GM18867 (cell line): ENCODE measurements around the gene S100A12.
"Not testable (repeated sequence)": the region's sequence is repeated elsewhere in the genome, so short reads cannot be mapped to it uniquely, and the experiment has no call there.

Experiments
- ATAC-seq: cut with Tn5 transposase; IDR thresholded peaks from one replicate; pipeline ENCODE4 v1.9.1; 2021; ENCODE audit warnings: mild to moderate bottlenecking, moderate library complexity; ENCODE audit not compliant: unreplicated experiment

Gene S100A12

DNA sequence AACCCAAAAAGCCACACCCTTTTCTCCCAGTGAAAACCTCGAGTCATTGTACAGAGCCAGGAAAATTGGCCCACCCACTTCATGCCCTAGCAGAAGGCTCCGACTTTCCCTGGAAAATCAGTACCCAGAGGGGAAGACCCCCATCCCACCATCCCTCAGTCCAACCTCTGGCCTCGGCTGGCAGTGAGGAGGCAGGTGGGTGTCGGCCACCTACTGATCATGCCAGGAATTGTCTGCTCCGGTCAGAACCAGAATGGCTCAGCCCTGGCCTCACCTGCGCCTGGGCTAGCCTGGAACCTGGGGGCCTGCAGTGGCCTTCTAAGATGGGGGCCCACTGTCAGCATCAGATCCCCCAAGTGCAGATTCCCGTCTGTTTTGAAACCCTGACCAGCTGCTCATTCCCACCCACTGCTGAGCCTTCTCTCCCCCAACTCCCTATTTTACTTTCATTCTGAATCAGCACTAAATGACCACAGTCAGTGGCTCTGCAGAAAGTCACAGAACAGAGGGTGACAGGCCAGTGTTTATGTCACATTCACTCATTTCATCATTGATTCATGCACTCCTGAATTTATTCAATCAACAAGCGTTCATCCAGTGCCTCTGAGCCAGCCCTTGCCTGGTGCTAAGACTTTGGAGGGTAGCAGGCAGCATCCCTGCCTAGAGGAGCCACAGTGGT, 20.8 kb downstream of the S100A12 start:
- ATAC-seq: no peak

DNA sequence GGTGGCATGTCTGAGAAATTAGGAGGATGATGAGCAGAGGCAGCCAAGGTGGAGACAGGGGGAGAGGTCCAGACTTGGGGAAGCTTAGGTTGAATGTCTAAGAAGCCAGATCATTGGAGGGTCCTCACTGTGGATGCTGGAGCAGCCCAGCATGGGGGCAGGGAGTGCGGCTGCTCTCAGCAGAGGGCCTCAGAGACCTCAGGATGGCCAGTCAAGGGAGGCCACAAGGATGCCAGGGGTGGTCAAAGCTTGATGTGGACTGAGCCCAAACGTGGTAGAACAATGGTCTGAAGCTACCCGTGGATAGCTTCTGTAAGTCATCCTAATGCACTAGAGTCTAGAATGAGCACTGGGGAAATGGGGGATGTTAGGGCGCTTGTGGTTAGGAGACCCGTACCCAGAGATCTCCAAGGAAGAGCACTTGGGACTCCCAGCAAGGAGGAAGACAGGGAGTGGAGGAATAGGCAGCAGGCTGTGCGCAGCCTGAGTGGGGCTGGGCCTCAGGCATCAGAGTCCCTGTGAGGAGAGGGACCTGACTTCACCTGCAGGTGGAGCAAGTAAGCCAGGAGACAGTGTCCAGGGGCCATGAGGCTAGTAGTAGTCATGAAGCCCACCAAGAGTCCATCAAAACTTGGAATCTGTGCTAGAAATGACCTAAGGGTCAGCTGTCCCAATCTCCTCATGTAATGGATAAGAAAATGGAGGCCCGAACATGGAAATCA, 22.0 kb downstream of the S100A12 start:
- no peak for ATAC-seq

GRCh38 chr1:153352523-153352922, 22.9 kb downstream of the S100A12 start:
- ATAC-seq: no peak

DNA sequence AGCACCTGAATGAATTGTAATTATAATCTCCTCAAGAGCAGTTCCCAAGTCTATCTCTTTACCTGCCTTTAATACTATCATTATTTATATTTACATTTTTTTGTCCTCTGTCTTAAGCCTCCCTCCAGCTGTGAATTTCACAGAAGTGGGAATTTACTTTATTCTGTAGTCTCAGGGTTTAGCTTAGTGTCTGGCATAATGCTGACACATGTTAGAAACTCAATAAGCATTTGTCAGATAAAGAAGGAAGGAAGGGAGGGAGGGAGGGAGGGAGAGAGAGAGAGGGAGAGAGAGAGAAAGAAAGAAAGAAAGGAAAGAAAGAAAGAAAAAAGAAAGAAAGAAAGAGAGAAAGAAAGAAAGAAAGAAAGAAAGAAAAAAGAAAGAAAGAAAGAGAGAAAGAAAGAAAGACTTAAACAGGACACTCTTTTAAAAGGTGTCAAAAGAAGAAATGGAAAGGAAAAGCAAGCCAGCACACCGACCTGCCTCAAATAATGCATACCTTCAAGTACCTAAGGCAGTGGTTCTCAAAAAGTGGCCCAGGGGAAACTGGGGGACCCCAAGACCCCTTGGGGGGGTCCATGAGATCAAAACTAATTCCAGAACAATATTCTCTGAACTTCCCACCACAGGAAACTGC, 25.0 kb downstream of the S100A12 start:
- no peak for ATAC-seq

DNA sequence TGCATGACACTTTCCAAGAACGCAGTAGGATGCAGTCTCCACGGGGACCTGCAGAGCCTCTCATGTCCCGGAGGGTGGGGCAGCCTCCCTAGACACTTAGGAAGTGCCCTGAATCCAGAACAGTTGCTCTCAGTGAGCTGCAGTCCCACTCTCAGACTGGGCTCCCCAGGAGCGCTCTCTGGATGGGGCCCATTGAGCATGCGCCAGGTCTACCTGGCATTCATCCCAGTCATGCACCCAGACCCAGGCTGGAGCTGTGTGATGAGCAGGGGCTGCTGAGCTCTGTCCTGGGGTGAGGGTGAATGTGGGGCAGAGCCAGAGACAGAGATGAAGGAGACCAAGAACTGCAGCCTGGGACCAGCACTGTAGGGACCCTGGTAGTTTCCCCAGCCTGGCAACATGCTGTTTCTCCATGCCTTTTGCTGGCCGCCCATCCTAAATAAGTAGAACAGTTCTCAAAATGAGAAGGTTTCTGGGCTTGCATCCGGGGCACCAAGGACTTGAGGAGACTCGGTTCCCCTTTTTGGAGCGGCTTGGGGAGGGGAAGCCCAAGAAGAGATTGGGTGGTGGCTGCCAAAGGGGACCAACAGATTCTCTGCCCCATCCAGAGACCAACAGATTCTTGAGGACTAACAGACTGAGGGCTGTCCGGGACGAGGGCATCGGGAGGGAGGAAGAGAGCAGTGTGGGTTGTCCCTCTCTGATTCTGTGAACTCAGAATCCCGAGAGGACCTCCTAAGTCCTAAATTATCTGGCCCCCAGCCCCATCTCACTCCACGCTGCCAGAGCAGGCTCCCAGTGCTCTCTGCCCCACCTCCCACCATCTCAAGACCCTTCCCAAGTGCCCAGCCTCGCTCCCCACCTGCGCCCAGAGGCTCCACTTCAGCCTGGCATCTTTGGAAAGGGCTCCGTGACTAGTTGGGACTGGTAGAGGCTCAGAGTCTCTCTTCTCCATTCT, 25.8 kb downstream of the S100A12 start:
- ATAC-seq: no peak

GRCh38 chr1:153348511-153349362, 26.7 kb downstream of the S100A12 start, which contains the start of gene PGLYRP4:
PGLYRP4 (minus strand) TSS chr1:153348841; CDS start chr1:153347932, 909 bp downstream.
- ATAC-seq: no peak

- ATAC-seq: no peak
Observed at GRCh38 chr1:153347856-153348255, 27.6 kb downstream of the S100A12 start.

DNA sequence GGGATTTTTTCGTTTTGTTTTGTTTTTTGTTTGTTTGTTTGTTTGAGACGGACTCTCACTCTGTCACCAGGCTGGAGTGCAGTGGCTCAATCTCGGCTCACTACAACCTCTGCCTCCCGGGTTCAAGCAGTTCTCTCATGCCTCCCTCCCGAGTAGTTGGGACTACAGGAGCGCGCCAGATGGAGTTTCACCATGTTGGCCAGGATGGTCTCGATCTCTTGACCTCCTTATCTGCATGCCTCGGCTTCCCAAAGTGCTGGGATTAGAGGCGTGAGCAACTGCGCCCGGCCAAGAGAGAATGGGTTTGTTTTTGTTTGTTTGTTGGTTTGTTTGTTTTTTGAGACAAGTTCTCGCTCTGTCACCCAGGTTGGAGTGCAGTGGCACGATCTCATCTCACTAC, 28.4 kb downstream of the S100A12 start:
- ATAC-seq: not testable (repeated sequence)

DNA sequence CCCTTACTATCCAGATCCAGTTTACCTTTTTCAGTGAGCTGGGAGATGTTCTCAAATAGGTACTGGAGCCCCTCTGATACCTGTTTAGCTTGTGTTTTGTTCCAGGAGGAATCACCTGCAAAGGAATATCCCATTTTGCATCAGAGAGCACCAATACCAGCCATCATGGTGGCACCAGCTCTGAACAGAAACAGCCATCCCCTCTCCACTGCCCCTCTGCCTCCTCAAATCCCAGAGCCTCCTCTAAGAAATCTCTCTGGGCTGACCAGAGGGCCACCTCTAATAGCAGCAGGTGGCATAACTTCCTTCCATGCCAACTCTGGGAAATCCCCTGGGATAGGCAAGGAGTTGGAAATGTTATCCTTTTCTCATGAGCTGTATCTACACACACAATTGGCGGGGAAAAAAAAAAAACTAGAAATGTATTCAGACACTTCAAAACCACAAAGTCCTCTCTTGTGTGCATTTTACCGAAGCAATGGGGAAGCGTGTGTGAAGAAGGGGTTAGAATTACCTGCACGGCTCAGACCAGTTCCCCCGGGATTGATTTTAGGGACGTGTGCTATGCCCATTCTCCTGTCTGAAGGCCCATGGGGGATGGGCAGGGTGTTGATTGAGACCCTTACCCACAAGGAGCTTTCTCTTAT, 29.2 kb downstream of the S100A12 start:
- ATAC-seq: no peak

DNA sequence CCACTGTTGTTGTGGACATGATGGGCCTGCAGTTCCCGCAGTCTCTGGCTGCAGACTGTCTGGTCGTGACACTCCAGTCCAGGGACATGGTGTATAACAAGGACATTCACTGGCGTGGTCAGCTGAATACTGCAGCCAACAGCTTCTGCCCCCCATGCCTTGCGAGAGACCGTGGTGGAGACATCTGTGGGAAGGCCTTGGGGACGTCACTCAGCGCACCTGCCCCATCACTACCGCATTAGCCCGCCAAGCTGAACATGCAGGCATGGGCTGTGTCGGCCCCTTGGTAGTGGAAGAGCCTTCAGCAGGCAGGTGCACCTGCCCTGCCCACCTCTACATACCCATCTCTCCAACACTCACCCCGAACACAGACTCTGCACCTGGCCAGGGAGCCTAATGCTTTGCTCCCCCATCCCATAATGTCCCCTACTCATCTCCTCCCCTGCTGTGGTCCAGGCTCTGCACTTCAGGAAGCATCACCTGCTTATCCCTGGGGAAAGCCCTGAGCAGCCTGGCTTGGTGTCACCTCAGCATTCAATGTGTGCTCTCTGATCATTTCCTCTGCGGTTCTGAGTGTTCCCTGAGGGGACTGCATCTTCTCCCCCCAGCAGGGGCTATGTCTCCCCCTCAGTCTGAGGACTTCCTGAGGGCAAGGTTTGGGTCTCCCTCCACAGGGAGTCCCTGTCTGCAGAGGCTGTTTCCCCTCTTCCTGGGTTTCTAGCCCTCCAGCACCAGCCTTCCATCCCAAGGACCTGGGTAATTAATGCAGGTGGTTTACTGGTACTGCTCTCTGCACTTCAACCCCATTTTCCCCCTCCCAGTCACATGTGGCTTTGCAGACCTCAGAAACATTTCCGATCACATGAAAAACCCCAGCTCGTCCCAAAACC, 30.0 kb downstream of the S100A12 start:
- ATAC-seq: no peak

- no peak for ATAC-seq
Observed at GRCh38 chr1:153344718-153345025, 30.7 kb downstream of the S100A12 start.

GRCh38 chr1:153343811-153344717, 31.4 kb downstream of the S100A12 start:
- no peak for ATAC-seq

DNA sequence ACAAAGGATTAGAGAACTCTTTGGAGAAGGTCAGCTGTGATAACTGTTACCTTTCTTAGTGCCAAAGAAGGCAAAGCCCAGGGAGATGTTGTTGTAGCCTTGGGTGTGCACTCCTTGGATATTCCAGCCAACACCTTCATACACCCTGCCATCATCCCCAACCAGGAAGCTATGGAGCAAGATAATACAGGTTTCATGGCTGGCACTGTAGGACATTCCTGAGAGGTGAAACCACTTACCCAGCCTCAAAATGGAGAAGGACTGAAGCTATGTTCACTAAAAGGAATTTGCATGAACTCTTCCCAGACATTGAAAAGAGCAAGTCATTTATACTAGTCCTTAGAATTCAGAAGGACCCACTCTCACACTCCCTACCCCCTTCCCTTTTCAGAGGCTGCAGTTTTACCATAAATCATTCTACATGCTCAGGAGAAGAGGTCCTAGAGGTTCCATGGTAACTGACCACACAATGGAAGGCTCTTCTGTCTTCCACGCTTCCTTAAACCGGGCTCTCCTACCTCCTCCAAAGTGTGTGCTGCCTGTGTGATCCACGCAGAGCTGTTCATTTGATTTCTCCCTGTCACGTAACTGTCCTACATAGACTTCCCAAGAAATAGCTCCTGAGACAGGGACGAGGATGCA, 32.3 kb downstream of the S100A12 start:
- no peak for ATAC-seq

- ATAC-seq: no peak
Observed at GRCh38 chr1:153342178-153342577, 33.2 kb downstream of the S100A12 start.

DNA sequence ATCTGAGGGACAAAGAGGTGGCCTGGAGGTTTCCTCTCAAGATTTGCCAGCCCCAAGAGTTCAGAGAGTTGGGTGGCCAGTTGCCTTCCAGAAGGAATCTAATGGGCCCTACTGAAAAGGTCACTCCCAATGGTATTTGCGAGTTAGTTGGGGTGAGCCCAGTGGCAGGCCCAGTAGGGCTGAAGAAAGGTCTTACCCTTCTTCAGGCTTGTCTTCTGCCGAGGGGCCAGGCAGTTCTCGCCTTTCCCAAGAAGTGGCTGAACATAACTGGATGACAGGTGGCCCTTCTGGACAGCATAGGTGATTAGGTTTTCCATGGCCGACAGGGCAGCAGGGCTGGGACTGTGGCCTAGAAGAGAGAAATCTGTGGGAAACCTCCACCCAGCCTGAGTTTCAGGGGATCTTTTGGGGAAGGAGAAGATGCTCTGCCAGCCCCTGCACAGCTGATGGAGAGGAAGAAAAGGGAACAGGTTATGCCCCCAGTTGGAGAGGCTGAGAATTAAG, 33.9 kb downstream of the S100A12 start:
- no peak for ATAC-seq

GRCh38 chr1:153340356-153340755, 35.1 kb downstream of the S100A12 start:
- no peak for ATAC-seq

GRCh38 chr1:153339802-153340201, 35.6 kb downstream of the S100A12 start:
- ATAC-seq: no peak
